ENCODE data around the gene RIPPLY1. TPM values are rescaled to one million over a fixed set of nuclear protein-coding genes. Genes with fewer than 3 reads are reported as not detected.

The RIPPLY1 gene
- total RNA-seq, 4 donors from 2014 or later: not detected

DNA sequence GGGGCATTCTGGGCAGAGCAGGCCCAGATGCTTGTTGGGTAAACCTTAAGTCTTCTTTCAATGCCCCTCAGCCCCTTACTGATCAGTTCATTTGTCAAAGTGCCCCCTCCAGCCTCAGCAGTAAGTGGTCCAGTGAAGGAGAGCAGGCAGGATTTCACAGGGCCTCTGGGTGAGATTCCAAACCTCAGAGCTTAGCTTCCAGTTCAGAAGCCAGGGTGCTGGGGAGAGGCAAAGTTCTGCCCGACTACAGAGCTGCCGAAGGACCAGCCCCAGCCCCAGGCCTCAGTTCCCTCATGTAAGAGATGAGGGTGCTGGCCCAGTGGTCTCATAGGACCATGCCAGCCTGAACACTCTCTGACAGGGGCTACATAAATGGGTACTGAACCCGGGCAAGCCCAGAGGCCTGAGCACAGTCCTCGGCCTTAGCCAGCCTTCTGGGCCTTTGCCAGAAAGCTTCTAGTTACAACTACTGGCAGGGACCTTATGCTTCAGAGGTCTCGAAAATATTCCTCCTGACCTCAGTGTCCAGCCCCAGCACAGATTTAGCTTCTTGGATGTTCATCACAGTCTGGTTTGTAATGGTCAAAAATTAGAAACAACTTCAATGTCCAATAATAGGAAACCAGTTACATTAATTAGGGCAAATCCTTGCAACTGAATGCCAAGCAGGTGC is 851 bp upstream of the RIPPLY1 start:
- Histone ChIP-seq H3K9me3 (no peaks in the 10 kb centered on the region), H3K4me3 (no peak overlapping the region), H3K4me1 (no peaks in the 10 kb centered on the region), H3K27me3 (no peaks in the 10 kb centered on the region), H3K27ac (no peak overlapping the region), H3K36me3 (no peaks in the 10 kb centered on the region)
- intact Hi-C loops (cut with DNase I; ENCODE audit: low total_unique reads): no loop called here
- no peak for TF ChIP-seq CTCF (IDR thresholded peaks at IDR 0.05)
- TF ChIP-seq POLR2A (IDR thresholded peaks at IDR 0.05): no peak
- no peak for DNase-seq

DNA sequence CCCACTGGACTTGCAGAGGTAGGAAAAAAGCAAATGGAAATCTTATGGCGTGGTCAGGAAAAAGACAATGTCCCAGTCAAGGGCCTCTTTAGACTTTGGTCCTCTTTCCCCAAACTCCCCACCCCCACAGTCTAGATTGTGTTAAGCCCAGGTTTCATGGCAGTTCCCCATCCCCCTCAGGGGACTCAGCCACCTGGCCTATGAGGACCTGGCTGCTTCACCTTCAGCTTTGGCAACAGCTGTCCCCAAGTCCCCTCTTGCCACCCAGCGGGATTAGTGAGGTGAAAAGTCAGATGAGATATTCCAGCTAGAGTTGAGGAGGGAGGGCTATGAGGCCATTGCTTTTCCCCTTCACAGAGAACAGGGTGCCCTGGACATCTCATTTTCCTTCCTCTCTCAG is 457 bp downstream of the RIPPLY1 start:
- TF ChIP-seq CTCF (IDR thresholded peaks at IDR 0.05) (no peak), POLR2A (IDR thresholded peaks at IDR 0.05) (no peak)
- intact Hi-C loops (cut with DNase I; ENCODE audit: low total_unique reads): no loop called here
- Histone ChIP-seq H3K9me3 (no peaks in the 10 kb centered on the region), H3K4me3 (no peak overlapping the region), H3K27ac (no peak overlapping the region), H3K4me1 (no peaks in the 10 kb centered on the region), H3K27me3 (no peaks in the 10 kb centered on the region), H3K36me3 (no peaks in the 10 kb centered on the region)
- no peak for DNase-seq

DNA sequence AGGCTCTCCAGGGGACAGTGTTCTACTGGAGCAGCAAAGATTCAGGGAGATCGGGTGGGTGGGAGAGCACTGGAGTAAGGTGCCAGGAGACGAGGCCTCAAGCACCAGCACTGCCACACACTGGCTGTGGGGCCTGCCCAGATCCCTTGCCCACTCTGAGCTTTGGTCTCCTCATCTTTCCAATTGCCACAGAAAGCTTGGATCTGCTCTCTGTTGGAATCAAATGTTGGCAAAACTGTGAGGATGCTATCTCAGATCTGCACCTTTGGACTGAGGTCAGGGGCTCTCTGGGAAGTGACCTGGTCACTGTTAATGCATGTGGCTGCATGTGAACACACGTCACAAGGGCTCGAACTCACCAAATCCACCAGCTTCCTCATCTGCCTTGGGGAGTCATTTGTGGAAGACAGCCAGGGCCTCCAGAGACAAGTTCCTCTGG is 1.3 kb downstream of the RIPPLY1 start:
- Histone ChIP-seq H3K36me3 (no peaks in the 10 kb centered on the region), H3K4me1 (no peaks in the 10 kb centered on the region), H3K4me3 (no peak overlapping the region), H3K27ac (no peak overlapping the region), H3K9me3 (no peaks in the 10 kb centered on the region), H3K27me3 (no peaks in the 10 kb centered on the region)
- intact Hi-C loops (cut with DNase I; ENCODE audit: low total_unique reads): no loop called here
- TF ChIP-seq POLR2A (IDR thresholded peaks at IDR 0.05) (no peak), CTCF (IDR thresholded peaks at IDR 0.05) (no peak)
- DNase-seq: no peak

- Histone ChIP-seq H3K4me3 (no peak overlapping the region), H3K27me3 (no peaks in the 10 kb centered on the region), H3K27ac (no peak overlapping the region), H3K9me3 (no peaks in the 10 kb centered on the region), H3K4me1 (no peaks in the 10 kb centered on the region), H3K36me3 (no peaks in the 10 kb centered on the region)
- intact Hi-C loops (cut with DNase I; ENCODE audit: low total_unique reads): no loop called here
- TF ChIP-seq CTCF (IDR thresholded peaks at IDR 0.05) (no peak), POLR2A (IDR thresholded peaks at IDR 0.05) (no peak)
- DNase-seq: no peak
These were observed 1.8 kb downstream of the RIPPLY1 start for GRCh38 chrX:106901341-106901740.

- H3K27ac ChIP-seq: no peak overlapping the region
- intact Hi-C loops (cut with DNase I; ENCODE audit: low total_unique reads): no loop called here
- no peak for DNase-seq
- H3K36me3 ChIP-seq: no peaks in the 10 kb centered on the region
- H3K4me3 ChIP-seq: no peak overlapping the region
- TF ChIP-seq CTCF (IDR thresholded peaks at IDR 0.05) (no peak), POLR2A (IDR thresholded peaks at IDR 0.05) (no peak)
- H3K4me1 ChIP-seq: no peaks in the 10 kb centered on the region
- H3K9me3 ChIP-seq: no peaks in the 10 kb centered on the region
- no peaks in the 10 kb centered on the region for H3K27me3 ChIP-seq
These were observed 3.3 kb downstream of the RIPPLY1 start for GRCh38 chrX:106899841-106900240.

Data from uterus (tissue), 4 donors.